ENCODE results near the gene C2orf49. TPM values are rescaled to one million over a fixed set of nuclear protein-coding genes. Genes with fewer than 3 reads are reported as not detected.

The C2orf49 gene
- total RNA-seq, 1 donor from 2014 or later: 15.8 TPM

- TF ChIP-seq CTCF (IDR thresholded peaks at IDR 0.05; ENCODE audit: unreplicated experiment): no peak
- H3K27ac Mint-ChIP-seq (ENCODE audit: unreplicated experiment): no peak overlapping the region
- H3K4me1 Mint-ChIP-seq (ENCODE audit: unreplicated experiment): no peaks in the 10 kb centered on the region
- no peak overlapping the region for H3K4me3 Mint-ChIP-seq (ENCODE audit: unreplicated experiment)
- H3K9me3 Mint-ChIP-seq (ENCODE audit: unreplicated experiment): no peaks in the 10 kb centered on the region
- DNase-seq (ENCODE audit: low spot score): no peak
- peaks cover 17% of the 10 kb centered on the region for H3K36me3 Mint-ChIP-seq (ENCODE audit: low read depth, unreplicated experiment)
- H3K27me3 Mint-ChIP-seq (ENCODE audit: unreplicated experiment): no peaks in the 10 kb centered on the region
Observed at GRCh38 chr2:105291981-105292380, 45.4 kb upstream of the C2orf49 start.

GRCh38 chr2:105294046-105294445, 43.3 kb upstream of the C2orf49 start:
- peaks cover 17% of the 10 kb centered on the region for H3K36me3 Mint-ChIP-seq (ENCODE audit: low read depth, unreplicated experiment)
- H3K27me3 Mint-ChIP-seq (ENCODE audit: unreplicated experiment): no peaks in the 10 kb centered on the region
- H3K27ac Mint-ChIP-seq (ENCODE audit: unreplicated experiment): no peak overlapping the region
- no peak for TF ChIP-seq CTCF (IDR thresholded peaks at IDR 0.05; ENCODE audit: unreplicated experiment)
- no peak for DNase-seq (ENCODE audit: low spot score)
- no peaks in the 10 kb centered on the region for H3K9me3 Mint-ChIP-seq (ENCODE audit: unreplicated experiment)
- no peaks in the 10 kb centered on the region for H3K4me1 Mint-ChIP-seq (ENCODE audit: unreplicated experiment)
- no peak overlapping the region for H3K4me3 Mint-ChIP-seq (ENCODE audit: unreplicated experiment)

- H3K27ac Mint-ChIP-seq (ENCODE audit: unreplicated experiment): no peak overlapping the region
- no peak overlapping the region for H3K4me3 Mint-ChIP-seq (ENCODE audit: unreplicated experiment)
- no peaks in the 10 kb centered on the region for H3K27me3 Mint-ChIP-seq (ENCODE audit: unreplicated experiment)
- TF ChIP-seq CTCF (IDR thresholded peaks at IDR 0.05; ENCODE audit: unreplicated experiment): peak; percentile 53
- peaks cover 17% of the 10 kb centered on the region for H3K36me3 Mint-ChIP-seq (ENCODE audit: low read depth, unreplicated experiment)
- H3K4me1 Mint-ChIP-seq (ENCODE audit: unreplicated experiment): no peaks in the 10 kb centered on the region
- no peaks in the 10 kb centered on the region for H3K9me3 Mint-ChIP-seq (ENCODE audit: unreplicated experiment)
- DNase-seq (ENCODE audit: low spot score): peak; percentile 60
Observed at GRCh38 chr2:105294844-105295481, 42.4 kb upstream of the C2orf49 start.

- Mint-ChIP-seq H3K27ac (ENCODE audit: unreplicated experiment) (no peak overlapping the region), H3K4me3 (ENCODE audit: unreplicated experiment) (no peak overlapping the region), H3K36me3 (ENCODE audit: low read depth, unreplicated experiment) (peaks cover 17% of the 10 kb centered on the region), H3K4me1 (ENCODE audit: unreplicated experiment) (no peaks in the 10 kb centered on the region), H3K9me3 (ENCODE audit: unreplicated experiment) (no peaks in the 10 kb centered on the region), H3K27me3 (ENCODE audit: unreplicated experiment) (no peaks in the 10 kb centered on the region)
- TF ChIP-seq CTCF (IDR thresholded peaks at IDR 0.05; ENCODE audit: unreplicated experiment): no peak
- DNase-seq (ENCODE audit: low spot score): no peak
Observed at GRCh38 chr2:105296017-105296611, 41.2 kb upstream of the C2orf49 start.

- no peak overlapping the region for H3K4me3 Mint-ChIP-seq (ENCODE audit: unreplicated experiment)
- H3K9me3 Mint-ChIP-seq (ENCODE audit: unreplicated experiment): no peaks in the 10 kb centered on the region
- no peak for TF ChIP-seq CTCF (IDR thresholded peaks at IDR 0.05; ENCODE audit: unreplicated experiment)
- no peak overlapping the region for H3K27ac Mint-ChIP-seq (ENCODE audit: unreplicated experiment)
- no peak for DNase-seq (ENCODE audit: low spot score)
- no peaks in the 10 kb centered on the region for H3K27me3 Mint-ChIP-seq (ENCODE audit: unreplicated experiment)
- H3K36me3 Mint-ChIP-seq (ENCODE audit: low read depth, unreplicated experiment): peaks cover 17% of the 10 kb centered on the region
- H3K4me1 Mint-ChIP-seq (ENCODE audit: unreplicated experiment): no peaks in the 10 kb centered on the region
Observed at GRCh38 chr2:105297216-105297615, 40.1 kb upstream of the C2orf49 start.
